Raji (cell line): ENCODE data around the gene DCDC2B.
A peak's percentile ranks its signal among the peaks of the same experiment; 100 is the strongest.

Experiments used
- POLR2A ChIP-seq: IDR thresholded peaks from 2 replicates; pipeline ENCODE4 v1.6.1; 2011; ENCODE audit warnings: low read depth, low read length, control low read depth; ENCODE audit not compliant: insufficient read depth

Gene DCDC2B

DNA sequence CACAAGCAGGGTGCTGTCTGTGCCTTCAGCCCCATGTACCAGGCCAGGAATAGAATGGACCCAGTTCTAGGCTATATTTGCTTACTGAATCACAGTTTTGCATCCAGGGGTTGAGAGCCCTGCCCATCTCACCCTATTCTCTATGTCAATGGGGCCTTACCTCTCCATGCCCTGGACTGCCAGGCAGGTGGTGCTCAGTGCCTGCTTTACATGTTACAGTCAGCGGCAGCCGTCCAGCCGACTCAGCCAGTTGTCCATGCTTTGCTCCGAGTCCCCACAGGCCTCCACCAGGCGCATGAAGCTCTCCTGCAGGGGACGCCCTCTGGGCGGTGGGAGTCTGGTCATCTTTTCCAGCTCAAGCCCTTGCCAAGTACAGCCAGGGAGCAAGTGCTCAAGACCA, 25.9 kb downstream of the DCDC2B start:
- no peak for TF ChIP-seq POLR2A

DNA sequence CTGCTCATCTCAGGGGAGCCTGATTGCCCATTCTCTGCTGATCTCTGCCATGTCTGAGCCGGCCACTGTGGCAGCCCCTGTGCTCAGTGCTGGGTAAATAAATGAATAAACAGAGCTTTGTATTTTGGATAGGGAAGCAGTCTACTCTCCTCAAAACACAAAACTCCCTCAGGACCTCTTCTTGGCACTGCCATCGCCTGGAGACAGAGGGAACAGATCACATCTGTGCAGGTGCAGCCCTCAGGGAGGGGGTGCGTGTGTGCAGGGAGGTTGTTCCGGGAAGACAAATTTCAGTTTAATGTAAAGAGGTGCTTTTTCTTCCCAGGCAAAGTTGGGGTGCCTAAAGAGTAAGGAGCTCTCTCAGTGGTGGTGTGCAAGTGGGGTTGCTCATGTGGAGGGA, 30.4 kb downstream of the DCDC2B start:
- TF ChIP-seq POLR2A, result no peak

DNA sequence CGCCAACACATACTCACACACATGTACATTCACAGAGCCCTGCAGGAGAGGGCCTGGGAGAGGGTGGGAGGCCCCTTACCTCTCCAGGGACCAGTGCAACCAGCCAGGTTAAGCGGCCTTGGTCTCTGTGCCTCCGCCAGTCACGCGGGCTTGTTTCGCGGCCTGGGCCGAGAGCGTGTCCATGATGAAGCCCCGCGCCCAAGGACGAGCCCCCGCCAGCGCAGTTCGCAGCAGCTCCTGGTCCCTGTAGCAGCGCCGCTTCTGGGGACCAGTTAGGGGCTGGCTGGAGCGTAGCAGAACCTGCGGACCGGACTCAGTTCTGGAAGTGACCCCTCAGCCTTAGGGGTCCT, 30.9 kb downstream of the DCDC2B start:
- no peak for TF ChIP-seq POLR2A

DNA sequence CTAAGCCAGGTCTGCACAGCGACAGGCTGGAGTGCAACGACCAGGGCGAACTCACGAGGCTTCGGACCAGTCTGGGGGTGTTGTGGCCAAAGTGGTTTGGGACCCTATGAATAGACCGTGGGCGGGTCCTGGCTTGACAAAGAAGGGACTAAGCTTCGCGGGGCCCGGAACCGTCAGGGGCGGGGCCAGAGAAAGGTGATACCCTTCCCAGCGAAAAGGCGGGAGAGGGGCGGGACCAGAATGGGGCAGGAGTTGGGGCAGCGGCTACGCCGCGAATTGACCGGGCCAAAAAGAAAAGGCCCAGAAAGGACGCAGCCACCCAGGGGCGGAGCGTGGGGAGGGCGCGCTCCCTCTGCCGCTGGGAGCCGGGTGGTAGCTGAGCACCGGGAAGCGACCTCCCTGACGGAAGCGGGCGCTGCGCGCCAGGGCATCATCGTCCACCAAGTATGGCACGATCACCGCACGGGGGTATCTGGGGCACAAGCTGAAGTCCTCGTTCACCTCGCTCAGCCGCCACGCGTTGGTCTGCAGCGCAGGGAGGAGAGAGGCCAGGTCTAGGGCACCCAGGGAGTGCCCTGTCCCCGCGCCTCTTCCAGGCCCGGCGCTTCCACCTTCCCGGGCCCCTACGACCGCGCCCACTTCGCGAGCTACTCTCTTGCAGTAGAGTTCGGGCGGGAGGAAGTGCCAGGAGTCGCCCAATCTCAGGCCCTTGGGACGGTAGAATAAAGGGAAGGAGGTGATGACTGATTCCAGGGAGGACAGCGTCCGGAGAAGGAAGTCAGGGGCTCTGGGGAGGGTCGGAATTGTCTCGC, 31.5 kb downstream of the DCDC2B start:
- peak; percentile 50 for TF ChIP-seq POLR2A

DNA sequence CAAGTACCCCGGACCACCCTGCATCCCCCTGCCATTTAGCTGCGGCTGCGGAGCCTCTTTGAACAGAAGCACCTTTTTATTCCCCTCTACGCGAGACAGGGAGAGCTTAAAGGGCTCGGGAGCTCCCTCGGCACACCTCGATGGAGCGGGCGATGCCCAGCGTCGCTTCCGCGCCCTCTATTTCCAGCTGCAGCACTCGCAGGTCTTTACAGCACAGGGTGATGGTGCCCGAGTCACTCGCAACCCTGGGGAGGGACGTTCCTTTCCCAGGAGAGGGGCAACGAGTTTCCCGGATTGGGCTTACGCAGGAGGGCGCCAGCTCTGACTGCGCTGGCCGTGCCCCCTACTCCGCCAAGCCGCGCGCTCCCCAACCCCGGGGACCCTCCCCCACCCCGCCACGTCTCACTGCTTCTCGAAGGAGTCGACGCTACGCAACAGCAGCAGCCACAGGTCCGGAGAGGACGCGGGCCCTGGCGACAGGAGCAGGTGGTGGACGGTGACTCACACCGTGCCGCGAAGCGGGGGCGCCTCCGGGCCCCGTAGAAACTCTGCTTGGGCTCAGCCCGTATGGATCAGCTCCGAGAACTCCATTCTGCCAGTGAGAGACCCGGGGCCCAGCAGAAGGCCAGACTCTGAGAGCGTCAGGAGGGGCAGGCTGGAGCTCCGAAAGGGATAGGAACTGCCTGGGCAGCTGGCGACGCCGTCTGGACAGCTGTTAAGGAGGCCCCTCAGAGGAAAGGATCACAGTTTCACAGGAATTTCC, 32.3 kb downstream of the DCDC2B start:
- TF ChIP-seq POLR2A, result no peak

DNA sequence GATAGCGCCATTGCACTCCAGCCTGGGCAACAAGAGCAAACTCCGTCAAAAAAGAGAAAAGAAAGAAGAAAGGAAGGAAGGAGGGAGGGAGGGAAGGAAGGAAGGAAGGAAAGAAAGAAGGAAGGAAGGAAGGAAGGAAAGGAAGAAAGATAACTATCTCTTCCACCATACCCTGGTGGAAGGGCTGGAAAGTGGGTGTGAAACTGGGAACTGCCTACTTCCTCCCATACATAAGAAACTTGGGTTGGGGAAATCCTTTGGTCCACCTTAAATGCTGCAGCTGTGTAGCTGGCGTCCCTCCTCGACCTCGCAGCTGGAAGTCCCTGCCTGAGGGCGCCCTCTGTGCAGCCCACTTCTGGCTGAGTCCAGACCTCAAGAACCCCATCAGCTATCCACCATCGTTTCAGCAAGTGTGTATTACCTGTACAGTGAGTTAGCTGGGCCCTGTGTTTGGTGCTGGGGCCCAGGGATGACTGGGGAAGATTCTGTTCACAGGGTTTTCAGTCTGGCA, 33.5 kb downstream of the DCDC2B start:
- TF ChIP-seq POLR2A, result no peak

DNA sequence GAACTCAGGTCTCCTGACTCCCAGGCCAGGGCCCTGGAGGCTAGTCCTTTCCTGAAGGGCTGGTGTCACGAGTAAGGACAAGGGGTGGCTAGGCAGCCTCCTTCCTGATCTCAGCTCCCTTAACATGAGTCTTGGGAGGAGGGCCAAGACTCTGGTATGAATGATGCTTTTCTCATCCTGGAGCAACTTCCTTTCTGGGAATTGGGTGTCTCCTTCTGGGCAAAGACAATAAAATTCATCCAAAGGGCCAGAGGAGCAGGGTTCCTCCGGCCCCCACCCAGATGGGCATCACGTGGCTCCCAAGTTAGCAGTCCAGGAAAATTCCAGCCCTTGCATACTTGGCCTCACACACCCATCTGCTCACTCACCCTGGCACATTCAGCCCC, 38.0 kb downstream of the DCDC2B start, which contains the start of gene FAM167B:
FAM167B (plus strand) TSS at position 335 of the 386 bp plus-strand sequence. CDS start 200 bp downstream, outside the sequence.
- no peak for TF ChIP-seq POLR2A

DNA sequence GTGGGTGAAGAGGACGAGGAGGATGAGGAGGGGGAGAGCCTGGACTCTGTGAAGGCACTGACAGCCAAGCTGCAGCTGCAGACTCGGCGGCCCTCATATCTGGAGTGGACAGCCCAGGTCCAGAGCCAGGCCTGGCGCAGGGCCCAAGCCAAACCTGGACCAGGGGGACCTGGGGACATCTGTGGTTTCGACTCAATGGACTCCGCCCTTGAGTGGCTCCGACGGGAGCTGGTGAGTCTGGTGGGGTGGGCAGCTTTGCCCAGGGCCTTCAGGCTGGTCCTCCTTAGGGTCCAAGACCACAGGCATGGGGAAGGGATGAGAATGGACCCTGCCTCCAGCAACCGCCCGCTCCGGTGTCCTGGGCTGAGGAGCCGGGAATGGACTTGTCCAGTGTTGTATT, 38.6 kb downstream of the DCDC2B start:
- TF ChIP-seq POLR2A, result no peak

DNA sequence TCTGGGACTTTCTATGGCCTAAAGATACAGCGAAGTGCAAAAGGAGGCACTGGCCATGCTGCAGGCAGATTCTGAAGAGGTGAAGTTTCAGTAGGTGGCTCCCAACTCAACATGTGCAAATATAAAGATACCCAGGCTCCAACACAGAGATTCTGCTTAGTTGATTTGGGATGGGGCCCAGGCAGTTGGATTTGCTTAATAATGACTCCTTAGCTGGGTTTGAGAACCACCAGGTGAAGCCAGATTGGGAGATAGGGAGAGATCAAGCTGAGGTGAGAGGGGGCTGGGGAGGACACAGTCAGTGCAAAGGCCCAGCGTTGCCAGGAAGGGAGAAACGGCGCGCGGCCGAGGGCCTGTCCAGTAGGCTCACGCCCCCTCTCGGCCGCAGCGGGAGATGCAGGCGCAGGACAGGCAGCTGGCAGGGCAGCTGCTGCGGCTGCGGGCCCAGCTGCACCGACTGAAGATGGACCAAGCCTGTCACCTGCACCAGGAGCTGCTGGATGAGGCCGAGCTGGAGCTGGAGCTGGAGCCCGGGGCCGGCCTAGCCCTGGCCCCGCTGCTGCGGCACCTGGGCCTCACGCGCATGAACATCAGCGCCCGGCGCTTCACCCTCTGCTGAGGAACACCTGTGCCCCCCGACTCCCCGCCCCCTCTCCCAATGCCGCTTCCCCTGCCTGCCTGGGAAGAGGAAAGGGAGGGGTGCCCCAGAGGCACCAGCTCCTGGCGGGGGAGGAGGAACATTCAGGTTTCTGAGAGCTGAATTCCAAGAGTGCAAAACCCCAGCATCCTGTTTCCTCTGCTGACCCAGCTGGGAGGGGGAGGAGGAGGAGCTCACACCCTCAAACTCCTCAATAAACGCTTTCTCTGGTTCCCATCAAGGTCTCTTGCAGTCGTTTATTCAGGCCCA, 39.3 kb downstream of the DCDC2B start:
- peak; percentile 30; the same call in 1 of the 2 replicates for TF ChIP-seq POLR2A

DNA sequence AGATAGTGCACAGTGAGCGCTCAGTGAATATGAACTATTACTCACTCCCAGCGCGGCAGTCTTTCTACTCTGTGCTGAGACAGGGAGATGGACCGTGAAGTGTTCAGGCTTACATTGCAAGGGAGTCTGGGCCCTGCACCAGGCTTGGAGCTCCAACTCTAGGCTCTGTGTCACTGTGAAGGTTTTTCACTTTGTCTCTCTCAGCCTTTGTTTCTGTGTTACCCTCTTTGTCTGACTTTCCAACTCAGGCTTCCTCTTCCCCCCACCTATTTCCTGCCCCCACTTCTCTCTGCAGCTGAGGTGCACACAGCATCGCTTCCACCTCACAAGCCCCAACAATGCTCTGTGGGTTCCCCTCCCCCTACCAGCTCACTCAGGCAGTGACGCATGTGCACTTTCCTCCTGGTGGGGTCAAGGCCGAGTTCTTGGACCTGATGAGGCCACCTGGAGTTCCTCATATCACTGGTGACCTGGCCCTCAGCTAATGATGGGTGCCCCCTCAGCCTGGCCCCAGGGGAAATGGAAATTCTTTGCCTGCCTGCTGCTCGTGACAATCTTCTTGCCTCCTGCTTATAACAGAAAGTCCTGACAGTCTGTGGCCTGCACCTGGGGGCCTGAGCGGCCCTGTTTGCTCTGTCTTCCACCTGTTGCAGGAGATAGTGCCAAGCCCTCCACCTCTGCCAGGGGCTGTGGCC, 41.1 kb downstream of the DCDC2B start:
- TF ChIP-seq POLR2A, result peak; percentile 57

DNA sequence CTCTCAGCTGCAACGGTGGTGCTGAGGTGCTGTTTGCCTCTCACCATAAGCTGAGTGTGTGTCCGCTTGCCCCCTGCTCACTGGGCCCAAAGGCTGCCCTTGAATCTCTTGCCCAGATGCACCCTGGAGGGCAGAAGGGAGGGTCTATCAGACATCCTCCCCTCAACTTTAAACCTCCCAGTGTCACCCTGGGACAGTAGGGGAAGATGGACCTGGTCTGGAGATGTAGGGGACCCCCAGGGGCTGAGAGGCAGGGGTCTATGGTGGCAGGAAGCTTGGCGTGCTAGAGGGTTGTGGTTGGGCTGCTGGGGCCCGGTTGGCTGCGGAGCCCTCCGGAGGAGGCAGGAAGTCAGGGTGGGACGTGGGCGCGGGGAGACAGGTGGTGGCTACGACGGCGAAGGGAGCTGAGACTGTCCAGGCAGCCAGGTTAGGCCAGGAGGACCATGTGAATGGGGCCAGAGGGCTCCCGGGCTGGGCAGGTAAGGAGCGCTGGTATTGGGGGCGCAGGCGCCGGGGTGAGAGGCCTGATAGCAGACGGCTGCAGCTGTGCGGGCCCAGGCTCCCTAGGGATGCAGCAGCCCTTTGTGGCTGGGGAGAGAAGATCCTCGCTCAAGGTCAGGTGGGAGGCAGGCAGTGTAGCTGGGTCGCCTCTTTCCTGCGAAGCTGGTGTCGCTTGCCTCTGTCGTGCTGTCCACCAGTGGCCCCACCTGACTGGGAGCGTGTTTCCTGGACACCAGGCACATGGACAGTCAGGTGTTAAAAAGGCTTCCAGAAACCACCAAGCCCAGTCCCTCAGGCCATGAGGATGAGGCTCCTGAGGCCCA, 42.2 kb downstream of the DCDC2B start, which contains the start of gene LCK:
LCK (plus strand) TSS at position 373 of the 824 bp plus-strand sequence. CDS start 23,065 bp downstream, outside the sequence.
- peak; percentile 69 for TF ChIP-seq POLR2A

DNA sequence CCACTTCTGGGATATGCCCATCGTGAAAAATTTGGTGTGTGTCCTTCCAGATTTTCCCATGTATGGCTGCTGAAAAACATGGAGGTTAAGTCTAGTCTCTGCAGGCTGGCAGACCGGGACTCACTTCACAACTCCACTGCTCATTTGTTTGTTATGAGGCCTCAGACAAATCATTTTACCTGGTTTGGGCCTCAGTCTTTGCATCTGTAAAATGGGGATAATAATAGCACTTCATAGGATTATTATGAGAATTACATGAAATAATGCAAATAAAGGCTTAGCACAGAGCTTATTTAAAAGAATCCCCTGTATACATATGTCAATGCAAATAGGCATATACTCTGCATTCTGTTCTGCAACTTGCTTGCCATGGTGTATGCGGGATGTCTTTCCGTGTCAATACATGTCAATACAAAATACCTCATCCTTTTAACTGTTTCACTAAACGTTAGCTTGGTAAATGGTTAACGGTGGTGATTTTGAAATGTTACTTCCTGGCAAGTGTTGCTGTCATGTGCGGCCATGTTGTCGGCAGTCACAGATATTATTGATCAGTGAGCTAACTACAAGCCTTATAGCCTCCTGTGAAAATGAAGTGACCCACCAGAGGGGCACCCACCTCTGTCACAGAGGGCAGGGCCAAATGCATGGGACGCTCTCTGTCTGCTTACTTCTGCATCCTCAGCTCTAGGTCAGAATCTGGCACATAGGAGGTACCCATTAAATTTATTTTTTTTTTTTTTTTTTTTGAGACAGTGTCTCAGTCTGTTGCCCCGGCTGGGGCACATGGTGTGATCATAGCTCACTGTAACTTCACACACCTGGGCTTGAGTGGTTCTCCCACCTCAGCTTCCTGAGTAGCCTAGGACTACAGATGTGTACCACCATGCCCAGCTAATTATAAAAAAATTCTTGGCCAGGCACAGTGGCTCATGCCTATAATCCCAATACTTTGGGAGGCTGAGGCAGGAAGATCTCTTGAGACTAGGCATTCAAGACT, 46.5 kb downstream of the DCDC2B start:
- TF ChIP-seq POLR2A, result no peak
